COLO668 (cell line): ENCODE data around the gene STARD7.

Experiments used
- DNase-seq: peaks from one replicate; lab custom pipeline; 2025; ENCODE audit not compliant: unreplicated experiment; lab: John Stamatoyannopoulos, UW

Gene STARD7

DNA sequence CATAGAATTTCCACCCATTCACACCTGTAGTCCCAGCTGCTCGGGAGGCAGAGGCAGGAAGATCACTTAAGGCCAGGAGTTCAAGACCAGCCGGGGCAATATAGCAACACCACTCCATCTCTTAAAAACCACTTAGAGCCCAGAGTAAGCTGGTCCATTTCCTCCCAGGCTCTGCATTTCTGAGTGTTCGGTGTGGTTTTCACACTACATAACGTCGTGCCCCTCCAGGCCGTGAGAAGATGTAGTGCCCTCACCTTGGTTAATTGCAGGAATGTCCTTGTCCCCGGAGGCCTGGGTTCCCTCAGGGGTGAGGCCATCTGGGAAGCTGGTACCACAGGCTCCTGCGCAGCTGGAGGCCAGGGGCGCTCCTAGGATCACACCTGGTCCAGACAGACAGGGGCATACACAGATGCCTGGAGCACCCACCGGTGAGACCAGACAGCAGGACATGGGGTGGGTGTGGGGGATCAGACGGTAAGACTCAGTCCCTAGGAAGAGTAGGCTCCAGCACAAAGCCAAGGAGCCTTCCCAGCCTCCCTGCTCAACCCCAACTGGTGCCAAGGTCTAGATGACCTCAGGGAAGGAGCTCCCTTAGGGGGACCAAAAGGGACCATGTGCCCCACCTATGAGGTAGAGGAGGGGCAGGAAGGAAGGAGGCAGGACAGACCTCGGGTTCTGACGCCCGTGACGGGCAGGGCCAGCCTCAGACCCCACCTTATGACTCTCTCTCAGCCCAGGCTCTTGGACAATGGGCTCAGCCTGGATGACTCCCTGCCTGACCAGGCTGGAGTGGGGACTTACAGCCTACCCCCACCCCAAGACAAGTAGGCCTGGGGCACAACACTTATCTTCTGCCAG lies 71.1 kb downstream of the STARD7 start:
- DNase-seq = no peak

- DNase-seq = peak; percentile 23
Measured at GRCh38 chr2:96136129-96136720, 72.4 kb downstream of the STARD7 start.

- no peak for DNase-seq
Measured at GRCh38 chr2:96135621-96136020, 73.0 kb downstream of the STARD7 start.

GRCh38 chr2:96135171-96135570 lies 73.5 kb downstream of the STARD7 start:
- no peak for DNase-seq
